Measurements from ENCODE around the gene PSPC1.
"Not testable (repeated sequence)": the region's sequence is repeated elsewhere in the genome, so short reads cannot be mapped to it uniquely, and the experiment has no call there.

- TF ChIP-seq POLR2A (IDR thresholded peaks at IDR 0.05), result peak; percentile 79 to 84
- TF ChIP-seq CTCF (IDR thresholded peaks at IDR 0.05), result not testable (repeated sequence)
Observed at GRCh38 chr13:19782727-19783682, at the start of gene PSPC1.

All from gastroesophageal sphincter (tissue), 3 donors.